ENCODE measurements around the gene PCK2.
A peak's percentile ranks its signal among the peaks of the same experiment; 100 is the strongest.

The PCK2 gene

GRCh38 chr14:24058951-24059475 lies 35.1 kb upstream of the PCK2 start:
- FAIRE-seq (no peak), DNase-seq (ENCODE audit: insufficient read length, low spot score) (peak; percentile 41)
- no peak for TF ChIP-seq CTCF (IDR thresholded peaks at IDR 0.05; ENCODE audit: insufficient read depth, missing control alignments)

- peak; percentile 11 for DNase-seq (ENCODE audit: insufficient read length, low spot score)
- no peak for FAIRE-seq
- TF ChIP-seq CTCF (IDR thresholded peaks at IDR 0.05; ENCODE audit: insufficient read depth, missing control alignments), result no peak
These were observed 34.2 kb upstream of the PCK2 start for GRCh38 chr14:24059841-24060388.

DNA sequence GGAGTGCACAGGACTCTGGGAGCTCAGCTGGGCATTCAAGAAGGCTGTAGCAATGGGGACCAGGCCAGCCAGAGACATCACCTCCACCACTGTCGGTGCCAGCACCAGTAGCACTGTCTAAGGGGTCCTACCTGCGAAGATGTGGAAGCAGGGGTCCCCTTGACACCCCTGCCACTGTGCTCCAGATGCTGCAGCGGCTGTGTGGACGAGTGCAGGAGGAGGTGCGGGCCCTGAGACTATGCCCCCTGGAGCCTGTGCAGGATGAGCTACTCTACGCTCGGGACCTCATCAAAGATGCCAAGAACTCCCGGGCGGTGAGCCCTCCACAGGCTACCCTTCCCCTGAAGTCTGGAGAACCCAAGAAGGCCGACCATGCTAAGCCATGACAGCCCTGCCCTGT lies 33.7 kb upstream of the PCK2 start:
- TF ChIP-seq CTCF (IDR thresholded peaks at IDR 0.05; ENCODE audit: insufficient read depth, missing control alignments), result no peak
- DNase-seq (ENCODE audit: insufficient read length, low spot score), result no peak
- no peak for FAIRE-seq

DNA sequence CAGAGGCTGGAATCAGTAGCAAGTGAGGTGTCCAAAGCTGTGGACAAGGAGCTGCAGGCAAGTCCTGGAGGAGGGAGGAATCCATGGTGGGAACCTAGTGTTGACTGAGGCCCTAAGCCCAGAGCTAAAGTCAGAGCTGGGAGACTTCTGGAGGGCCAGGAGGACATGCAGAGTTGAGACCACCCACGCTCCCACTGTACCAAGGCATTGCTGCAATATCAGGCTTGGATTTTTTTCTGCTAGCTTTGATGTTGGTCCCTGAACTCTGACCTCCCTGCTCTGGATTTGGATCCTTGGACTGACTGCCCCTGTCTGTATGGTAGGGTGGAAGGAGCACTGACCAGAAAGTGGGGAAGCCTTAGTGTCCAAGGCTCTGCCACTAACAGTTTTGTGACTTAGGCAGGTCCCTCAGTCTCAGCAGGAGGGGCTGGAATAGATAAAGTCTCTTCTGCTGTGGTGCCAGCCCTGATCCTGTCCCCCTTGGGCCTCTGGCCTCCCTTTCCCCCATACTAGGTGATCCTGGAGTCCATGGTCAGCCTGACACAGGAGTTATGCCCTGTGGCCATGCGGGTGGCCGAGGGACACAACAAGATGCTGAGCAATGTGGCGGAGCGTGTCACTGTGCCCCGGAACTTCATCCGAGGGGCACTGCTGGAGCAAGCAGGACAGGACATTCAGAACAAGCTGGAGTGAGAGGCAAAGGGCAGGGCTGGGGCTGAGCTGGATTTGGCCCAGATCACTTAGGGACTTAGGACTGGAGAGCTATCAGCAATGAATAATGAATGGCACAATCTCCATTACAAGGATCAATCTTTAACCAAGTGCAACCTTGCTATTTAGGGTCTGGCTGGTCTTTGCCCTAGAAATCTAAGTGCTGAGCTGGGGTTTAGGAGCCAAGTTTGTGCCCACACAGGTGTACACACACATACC lies 32.9 kb upstream of the PCK2 start:
- no peak for TF ChIP-seq CTCF (IDR thresholded peaks at IDR 0.05; ENCODE audit: insufficient read depth, missing control alignments)
- FAIRE-seq, result no peak
- peak; percentile 10 for DNase-seq (ENCODE audit: insufficient read length, low spot score)

GRCh38 chr14:24062216-24062980 lies 31.7 kb upstream of the PCK2 start:
- FAIRE-seq (no peak), DNase-seq (ENCODE audit: insufficient read length, low spot score) (peak; percentile 5)
- no peak for TF ChIP-seq CTCF (IDR thresholded peaks at IDR 0.05; ENCODE audit: insufficient read depth, missing control alignments)

DNA sequence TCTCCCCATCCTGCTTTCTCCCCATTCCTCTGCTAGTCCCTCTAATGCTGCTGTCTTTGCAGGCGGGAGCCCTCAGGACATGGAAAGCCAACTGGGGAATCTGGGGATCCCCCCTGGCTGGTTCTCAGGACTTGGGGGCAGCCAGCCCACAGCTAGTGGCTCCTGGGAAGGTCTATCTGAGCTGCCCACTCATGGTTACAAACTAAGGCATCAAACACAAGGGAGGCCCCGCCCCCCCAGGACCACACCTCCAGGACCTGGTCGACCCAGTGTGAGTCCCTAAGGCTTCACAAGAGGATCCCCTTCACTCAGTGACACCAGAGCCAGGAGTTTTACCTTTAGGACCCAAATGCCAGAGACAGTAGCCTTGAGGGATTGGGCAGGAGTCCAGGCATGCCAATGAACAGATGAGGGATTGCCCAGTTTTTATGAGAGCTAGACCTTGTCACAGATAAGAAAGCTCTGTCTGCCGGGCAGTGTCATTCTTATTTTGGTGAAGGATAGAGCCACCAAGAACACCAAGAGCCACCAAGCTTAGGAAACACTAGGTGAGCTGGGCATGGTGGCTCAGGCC lies 30.8 kb upstream of the PCK2 start:
- peak; percentile 11 for DNase-seq (ENCODE audit: insufficient read length, low spot score)
- no peak for FAIRE-seq
- TF ChIP-seq CTCF (IDR thresholded peaks at IDR 0.05; ENCODE audit: insufficient read depth, missing control alignments), result no peak
